Measurements from ENCODE around the gene SNX6.
"Not testable (repeated sequence)": the region's sequence is repeated elsewhere in the genome, so short reads cannot be mapped to it uniquely, and the experiment has no call there.

The SNX6 gene

DNA sequence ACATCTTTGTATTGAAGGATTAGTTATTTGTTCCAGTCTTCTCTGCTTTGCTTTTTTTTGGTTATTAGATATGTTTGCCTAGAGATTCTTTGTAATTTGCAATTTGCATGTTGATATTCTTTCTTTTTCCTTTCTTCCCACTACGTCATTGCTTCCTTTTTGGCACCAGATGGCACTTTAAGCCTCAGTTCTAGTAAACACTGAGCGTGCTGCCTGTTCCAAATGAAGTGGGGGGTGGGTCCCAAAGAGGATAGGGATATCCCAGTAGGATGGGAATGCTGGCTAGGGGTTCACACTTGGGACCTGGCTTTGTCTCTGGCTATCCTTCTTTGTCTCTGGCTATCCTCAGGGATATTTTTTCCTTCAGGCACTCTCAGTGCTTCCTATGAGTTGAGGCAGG, 107.5 kb downstream of the SNX6 start:
- no peak overlapping the region for H3K4me2 ChIP-seq (ENCODE audit: low read length)
- no peak overlapping the region for H3K4me3 ChIP-seq (ENCODE audit: low read length)
- H3K27me3 ChIP-seq (ENCODE audit: control insufficient read depth, low read length): no peaks in the 10 kb centered on the region
- H3K36me3 ChIP-seq (ENCODE audit: control insufficient read depth, low read length): peaks cover 51% of the 10 kb centered on the region
- no peaks in the 10 kb centered on the region for H3K79me2 ChIP-seq (ENCODE audit: control insufficient read depth, low read length)
- TF ChIP-seq CTCF (IDR thresholded peaks at IDR 0.05; ENCODE audit: low read depth, low read length, poor library complexity, severe bottlenecking) (no peak), EZH2phosphoT487 (IDR thresholded peaks at IDR 0.05; ENCODE audit: borderline replicate concordance, low read length) (no peak)
- H3K4me1 ChIP-seq (ENCODE audit: control insufficient read depth, low read length): no peaks in the 10 kb centered on the region
- H4K20me1 ChIP-seq (ENCODE audit: control insufficient read depth, insufficient read depth, low read depth, low read length): no peaks in the 10 kb centered on the region
- no peaks in the 10 kb centered on the region for H3K9me3 ChIP-seq (ENCODE audit: control insufficient read depth, insufficient read depth, low read length)
- H3F3A ChIP-seq (ENCODE audit: control insufficient read depth, insufficient read depth): no peaks in the 10 kb centered on the region
- H3K27ac ChIP-seq (ENCODE audit: low read depth, low read length): no peak overlapping the region
- H3K9me2 ChIP-seq (replicated peaks; ENCODE audit: control insufficient read depth, low read length): no peaks in the 10 kb centered on the region

DNA sequence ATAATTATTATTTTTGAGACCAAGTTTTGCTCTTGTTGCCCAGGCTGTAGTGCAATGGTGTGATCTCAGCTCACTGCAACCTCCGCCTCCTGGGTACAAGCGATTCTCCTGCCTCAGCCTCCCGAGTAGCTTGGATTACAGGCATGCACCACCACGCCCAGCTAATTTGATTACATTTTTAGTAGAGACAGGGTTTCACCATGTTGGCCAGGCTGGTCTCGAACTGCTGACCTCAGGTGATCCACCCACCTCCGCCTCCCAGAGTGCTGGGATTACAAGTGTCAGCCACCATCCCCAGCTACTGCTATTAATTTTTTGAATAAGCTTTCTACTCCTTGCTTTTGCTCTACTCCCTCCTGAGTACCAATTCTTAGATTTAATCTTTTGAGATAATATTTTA, 108.9 kb downstream of the SNX6 start:
- H3K4me1 ChIP-seq (ENCODE audit: control insufficient read depth, low read length); H3K4me3 ChIP-seq (ENCODE audit: low read length); H3F3A ChIP-seq (ENCODE audit: control insufficient read depth, insufficient read depth); H3K27ac ChIP-seq (ENCODE audit: low read depth, low read length); H3K79me2 ChIP-seq (ENCODE audit: control insufficient read depth, low read length); H4K20me1 ChIP-seq (ENCODE audit: control insufficient read depth, insufficient read depth, low read depth, low read length); H3K9me3 ChIP-seq (ENCODE audit: control insufficient read depth, insufficient read depth, low read length); H3K9me2 ChIP-seq (replicated peaks; ENCODE audit: control insufficient read depth, low read length); H3K4me2 ChIP-seq (ENCODE audit: low read length); H3K27me3 ChIP-seq (ENCODE audit: control insufficient read depth, low read length): not testable (repeated sequence)
- H3K36me3 ChIP-seq (ENCODE audit: control insufficient read depth, low read length): peaks cover 45% of the 10 kb centered on the region

DNA sequence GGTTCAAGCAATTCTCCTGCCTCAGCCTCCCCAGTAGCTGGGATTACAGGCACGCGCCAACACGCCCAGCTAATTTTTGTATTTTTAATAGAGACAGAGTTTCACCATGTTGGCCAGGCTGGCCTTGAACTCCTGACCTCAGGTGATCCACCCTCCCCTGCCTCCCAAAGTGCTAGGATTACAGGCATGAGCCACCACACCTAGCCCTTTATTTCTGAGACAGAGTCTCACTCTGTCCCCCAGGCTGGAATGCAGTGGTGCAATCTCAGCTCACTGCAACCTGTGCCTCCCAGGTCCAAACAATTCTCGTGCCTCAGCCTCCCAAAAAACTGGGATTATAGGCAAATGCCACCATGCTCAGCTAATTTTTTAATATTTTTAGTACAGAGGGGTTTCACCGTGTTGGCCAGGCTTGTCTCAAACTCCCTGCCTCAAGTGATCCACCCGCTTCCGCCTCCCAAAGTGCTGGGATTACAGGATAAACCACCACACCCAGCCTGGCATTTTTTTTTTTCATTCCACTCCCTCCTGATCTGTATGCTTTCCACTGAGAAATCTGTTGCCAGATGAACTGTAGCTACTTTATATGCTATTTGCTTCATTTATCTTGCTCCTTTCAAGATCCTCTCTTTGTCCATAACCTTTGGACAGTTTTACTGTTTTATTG, 109.5 kb downstream of the SNX6 start:
- not testable (repeated sequence) for H3K9me3 ChIP-seq (ENCODE audit: control insufficient read depth, insufficient read depth, low read length); H3K9me2 ChIP-seq (replicated peaks; ENCODE audit: control insufficient read depth, low read length); H3K79me2 ChIP-seq (ENCODE audit: control insufficient read depth, low read length); H3K4me2 ChIP-seq (ENCODE audit: low read length); H3K27ac ChIP-seq (ENCODE audit: low read depth, low read length); H3K4me1 ChIP-seq (ENCODE audit: control insufficient read depth, low read length); H3F3A ChIP-seq (ENCODE audit: control insufficient read depth, insufficient read depth); H3K27me3 ChIP-seq (ENCODE audit: control insufficient read depth, low read length); H4K20me1 ChIP-seq (ENCODE audit: control insufficient read depth, insufficient read depth, low read depth, low read length); H3K4me3 ChIP-seq (ENCODE audit: low read length)
- H3K36me3 ChIP-seq (ENCODE audit: control insufficient read depth, low read length): peaks cover 44% of the 10 kb centered on the region

All from DOHH2 (cell line).